HG02970 (cell line): ENCODE results near the gene RNF207.
"Not testable (repeated sequence)": the region's sequence is repeated elsewhere in the genome, so short reads cannot be mapped to it uniquely, and the experiment has no call there.

Experiments used
- ATAC-seq: cut with Tn5 transposase; IDR thresholded peaks from one replicate; pipeline ENCODE4 v1.9.1; 2021; ENCODE audit warnings: mild to moderate bottlenecking, moderate library complexity, moderate number of reproducible peaks; ENCODE audit not compliant: unreplicated experiment, low FRiP score

RNF207 gene

DNA sequence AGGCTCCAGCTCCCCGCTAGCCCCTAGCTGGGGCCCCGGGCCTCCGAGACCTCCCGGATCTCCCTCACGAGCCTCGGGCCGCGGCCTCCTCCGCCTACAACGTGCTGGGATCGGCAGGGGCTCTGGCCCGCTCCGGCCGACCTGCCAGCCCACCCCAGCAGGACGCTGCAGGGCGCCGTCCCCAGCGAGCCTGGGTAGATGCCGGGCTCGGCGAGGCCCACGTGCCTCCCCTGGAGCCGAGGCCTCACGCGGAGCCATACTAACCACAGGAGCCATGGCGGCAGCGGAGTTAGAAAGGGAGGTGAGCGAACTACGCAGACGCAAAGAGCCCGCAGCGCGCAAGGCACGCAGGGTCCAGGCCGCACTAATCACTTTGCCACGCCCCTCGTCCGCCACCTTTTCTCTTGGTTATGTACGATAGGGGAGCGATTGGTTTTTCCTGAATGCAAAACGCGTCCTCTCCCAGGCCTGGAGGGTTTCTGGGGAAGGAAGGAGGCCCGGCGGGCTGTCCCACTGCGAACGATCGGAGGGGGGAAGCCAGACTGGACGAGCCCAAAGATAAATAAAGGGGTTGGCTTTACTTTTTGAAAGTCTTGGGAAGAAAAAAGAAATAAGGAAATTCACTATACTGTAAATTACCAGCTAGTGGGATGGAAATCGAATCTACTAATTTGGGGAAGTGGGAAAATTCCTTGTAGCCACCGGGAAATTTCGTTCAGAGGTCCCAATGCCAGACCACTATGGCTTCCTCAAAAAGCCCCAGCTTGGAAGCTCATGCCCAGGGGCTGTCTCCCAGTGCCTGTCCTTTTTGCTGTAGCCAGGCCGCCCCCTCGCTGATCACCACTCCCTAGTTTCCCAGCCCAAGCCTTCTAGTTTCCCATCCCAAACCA lies 6.4 kb upstream of the RNF207 start, which contains the start of gene RPL22:
Gene RPL22 (minus strand): TSS at position 298 of the 890 bp plus-strand sequence. CDS start 22 bp downstream, at position 276.
- peak; percentile 96 for ATAC-seq

DNA sequence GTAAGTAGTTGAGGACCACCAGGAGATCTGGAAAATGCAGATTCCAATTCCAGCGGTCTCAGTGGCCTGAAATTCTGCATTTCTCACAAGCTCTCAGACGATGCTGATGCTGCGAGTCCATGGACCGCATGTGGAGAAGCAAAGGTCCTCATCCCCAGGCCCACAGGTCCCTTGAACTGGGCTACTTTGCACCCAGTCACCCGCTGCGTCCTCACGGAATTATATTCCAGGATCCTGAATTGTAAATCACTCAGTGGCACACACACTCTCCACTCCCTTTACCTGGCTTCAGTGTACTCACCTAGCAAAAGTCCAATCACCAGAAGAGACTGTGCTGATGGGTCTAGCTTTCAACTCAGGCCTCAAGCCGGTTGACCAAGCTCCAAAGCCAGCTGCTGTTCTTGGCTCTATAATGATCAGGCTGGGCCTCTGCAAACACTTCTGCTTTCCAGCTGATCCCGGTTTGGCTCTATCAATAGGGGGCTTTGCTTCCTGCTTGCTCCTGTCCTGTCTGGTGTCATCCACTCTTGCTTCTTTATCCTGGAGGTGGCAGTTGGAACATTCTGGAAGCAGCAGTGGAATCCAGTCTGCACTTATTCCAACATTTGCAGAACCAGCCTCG lies 5.6 kb upstream of the RNF207 start:
- ATAC-seq = no peak

- ATAC-seq = no peak
Measured at GRCh38 chr1:6202256-6202655, 3.7 kb upstream of the RNF207 start.

GRCh38 chr1:6206520-6206855 lies 569 bp downstream of the RNF207 start:
- ATAC-seq = no peak

DNA sequence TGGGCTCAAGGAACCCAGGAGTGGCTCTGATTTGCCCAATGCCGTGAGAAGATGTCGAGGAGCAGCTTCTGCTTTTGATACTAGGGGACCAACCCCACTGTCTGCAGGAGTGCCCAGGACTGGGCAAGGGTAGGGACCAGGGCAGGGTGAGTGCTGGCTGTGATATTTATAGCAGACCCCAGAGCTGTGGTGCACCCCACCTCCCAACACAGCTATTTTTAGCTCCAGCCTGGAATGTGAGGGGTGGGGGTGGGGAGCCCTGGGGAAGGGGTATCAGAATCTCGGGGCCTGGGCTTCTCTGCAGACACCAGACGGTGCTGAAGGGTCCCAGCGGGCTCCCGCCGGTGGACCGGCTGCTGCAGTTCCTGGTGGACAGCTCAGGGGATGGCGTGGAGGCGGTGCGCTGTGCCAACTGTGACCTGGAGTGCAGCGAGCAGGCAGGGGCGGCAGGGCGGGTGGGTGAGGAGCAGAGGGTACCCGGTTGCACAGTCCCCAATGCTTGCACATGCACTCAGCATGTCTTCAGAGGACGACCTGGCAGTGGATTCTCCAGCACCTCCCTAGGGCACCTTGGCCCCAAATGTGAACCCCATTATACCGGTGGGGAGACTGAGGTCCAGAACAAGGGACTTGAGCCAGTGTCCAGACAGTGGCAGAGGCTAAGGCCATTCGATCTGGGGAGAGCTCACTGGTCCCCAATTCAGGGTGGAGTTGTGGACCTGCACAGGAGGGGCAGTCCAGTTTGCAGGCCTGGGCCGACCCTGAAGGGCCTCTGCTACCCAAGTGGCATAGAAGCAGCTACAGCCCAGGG lies 1.4 kb downstream of the RNF207 start:
- ATAC-seq = no peak

GRCh38 chr1:6207921-6208320 lies 2.0 kb downstream of the RNF207 start:
- no peak for ATAC-seq

DNA sequence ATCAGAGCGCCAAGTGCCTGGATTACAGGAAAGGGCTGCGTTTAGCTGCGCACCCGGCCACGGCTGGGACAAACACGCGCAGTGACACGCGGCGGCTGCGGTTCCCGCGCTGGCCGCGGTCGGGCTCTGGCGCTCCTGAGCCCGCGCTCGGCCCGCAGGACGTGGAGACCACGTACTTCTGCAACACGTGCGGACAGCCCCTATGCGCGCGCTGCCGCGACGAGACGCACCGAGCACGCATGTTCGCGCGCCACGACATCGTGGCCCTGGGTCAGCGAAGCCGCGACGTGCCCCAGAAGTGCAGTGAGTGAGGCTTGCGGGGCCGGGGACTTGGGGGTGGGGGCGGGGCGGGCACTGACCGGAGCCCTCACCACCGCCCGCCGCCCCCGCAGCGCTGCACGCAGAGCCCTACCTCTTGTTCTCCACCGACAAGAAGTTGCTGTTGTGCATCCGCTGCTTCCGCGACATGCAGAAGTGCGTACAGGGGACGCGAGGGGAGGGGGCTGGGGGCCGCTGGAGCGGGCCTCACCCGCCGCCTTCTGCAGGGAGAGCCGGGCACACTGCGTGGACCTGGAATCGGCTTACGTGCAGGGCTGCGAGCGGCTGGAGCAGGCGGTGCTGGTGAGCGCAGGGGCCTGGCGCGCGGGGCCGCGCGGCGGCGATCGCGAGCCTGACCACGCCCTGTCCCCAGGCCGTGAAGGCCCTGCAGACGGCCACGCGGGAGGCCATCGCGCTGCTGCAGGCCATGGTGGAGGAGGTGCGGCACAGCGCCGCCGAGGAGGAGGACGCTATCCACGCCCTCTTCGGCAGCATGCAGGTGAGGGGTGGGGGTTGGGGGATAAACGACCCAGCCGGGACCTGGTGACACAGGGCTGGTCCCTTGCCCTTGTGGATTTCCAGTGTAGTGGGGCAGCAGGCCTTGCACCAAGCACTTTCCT lies 3.1 kb downstream of the RNF207 start:
- ATAC-seq = no peak

- ATAC-seq = no peak
Measured at GRCh38 chr1:6209661-6210580, 4.0 kb downstream of the RNF207 start.

GRCh38 chr1:6210591-6211355 lies 4.9 kb downstream of the RNF207 start:
- ATAC-seq = no peak

DNA sequence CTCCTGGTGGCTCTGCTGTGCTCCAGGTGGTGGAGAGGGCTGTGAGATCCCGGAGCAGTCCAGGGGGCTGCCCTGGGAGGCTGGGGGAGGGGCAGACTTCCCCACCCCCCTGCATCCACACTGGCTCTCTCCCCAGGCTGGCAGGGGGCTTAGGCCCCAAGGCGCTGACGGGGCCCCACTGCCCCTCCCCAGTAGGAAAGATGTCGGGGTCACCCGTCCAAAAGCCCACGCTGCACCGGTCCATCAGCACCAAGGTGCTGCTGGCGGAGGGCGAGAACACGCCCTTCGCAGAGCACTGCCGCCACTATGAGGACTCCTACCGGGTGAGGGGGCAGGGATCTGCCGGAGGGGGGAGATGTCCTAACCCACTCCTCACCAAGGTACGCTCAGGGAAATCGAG lies 5.8 kb downstream of the RNF207 start:
- ATAC-seq = no peak

DNA sequence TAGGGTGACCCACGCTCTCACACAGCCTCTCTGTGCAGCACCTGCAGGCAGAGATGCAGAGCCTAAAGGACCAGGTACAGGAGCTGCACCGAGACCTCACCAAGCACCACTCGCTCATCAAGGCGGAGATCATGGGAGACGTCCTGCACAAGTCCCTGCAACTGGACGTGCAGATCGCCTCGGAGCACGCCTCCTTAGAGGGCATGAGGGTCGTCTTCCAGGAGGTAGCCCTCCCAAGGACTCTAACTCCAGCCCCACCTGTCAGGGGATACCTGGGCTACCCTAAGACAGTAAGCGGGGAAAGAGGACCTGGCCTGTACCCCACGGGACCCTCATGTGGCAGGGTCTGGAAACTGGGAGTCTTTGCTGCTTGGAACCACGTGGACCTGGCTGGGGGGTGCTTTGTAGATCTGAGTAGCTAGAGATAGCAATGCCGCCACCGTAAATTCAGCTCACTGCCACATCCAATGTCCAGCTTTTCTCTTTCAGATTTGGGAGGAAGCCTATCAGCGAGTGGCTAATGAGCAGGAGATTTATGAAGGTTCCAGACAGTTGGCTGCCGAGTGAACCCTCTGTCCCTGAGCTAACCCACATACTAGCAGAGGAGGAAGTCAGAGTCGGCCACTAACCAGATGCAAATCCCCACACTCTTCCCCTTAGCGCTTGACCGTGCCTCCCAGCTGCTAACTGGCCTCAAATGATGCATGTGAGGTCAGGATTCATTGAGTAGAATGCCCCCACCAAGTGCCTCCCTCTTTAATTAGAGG lies 6.5 kb downstream of the RNF207 start:
- ATAC-seq = no peak

DNA sequence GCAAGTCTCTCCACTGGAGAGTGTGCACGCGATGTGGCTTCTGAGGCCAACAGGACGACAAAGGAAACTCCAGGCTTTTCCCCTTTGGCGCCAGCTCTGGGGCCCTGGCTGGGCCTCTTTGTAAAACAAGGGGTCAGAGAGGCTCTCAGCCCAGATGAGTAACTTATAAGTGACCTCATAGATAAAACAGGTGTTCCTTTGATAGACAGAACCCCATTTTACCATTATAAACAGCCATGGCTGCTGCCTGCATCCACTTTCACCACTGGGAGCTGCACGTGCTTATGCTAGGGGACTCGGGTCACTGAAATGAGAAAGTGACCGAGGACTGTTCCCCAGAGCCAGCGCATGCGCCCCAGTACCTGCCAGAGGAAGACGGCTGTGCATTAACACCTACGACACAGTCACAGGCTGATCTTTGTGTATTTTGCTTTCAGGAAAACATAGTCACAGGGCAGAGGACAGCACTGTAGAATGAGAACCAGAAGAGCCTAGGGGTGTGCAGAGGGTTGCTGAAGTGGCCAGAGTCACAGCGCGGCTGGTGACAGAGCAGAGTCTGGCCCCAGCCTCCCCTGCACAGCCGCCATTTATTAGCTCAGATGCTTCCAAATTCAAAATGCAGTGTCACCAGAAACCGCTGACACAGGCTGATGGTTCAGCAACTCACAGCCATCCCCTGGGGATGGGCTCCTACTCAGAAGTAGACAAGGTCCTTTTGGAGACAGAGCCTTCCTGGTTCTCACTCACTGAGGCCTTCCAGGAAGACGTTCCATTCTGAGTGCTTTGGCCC lies 12.7 kb downstream of the RNF207 start:
- ATAC-seq = no peak

DNA sequence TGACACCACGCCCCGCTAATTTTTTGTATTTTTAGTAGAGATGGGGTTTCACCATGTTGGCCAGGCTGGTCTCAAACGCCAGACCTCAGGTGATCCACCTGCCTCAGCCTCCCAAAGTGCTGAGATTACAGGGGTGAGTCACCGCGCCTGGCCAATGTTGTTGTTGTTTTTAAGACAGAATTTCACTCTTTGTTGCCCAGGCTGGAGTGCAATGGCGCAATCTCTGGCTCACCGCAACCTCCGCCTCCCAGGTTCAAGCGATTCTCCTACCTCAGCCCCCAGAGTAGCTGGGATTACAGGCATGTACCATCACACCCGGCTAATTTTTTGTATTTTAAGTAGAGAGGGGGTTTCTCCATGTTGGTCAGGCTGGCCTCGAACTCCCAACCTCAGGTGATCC lies 13.7 kb downstream of the RNF207 start:
- not testable (repeated sequence) for ATAC-seq

DNA sequence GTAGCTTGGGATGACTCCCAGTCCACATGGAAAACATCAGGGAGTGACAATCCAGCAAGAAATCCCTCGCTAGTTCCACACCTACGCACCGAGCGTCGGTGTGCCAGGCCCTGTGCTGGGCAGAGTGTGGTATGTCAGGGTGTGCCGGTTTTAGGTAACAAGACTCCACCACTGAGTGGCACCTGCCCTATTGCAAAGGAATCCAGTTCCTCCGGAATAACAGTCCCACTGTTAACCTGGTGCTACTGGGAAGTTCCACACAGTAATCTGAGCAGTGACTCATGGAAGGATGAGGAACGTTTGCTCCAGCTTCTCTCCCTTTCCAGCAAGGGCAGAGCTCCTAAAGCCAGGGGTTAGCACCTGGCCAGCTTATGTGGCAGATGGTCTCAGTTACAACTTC lies 14.3 kb downstream of the RNF207 start:
- ATAC-seq = no peak

GRCh38 chr1:6221210-6221784 lies 15.4 kb downstream of the RNF207 start:
- ATAC-seq = no peak

DNA sequence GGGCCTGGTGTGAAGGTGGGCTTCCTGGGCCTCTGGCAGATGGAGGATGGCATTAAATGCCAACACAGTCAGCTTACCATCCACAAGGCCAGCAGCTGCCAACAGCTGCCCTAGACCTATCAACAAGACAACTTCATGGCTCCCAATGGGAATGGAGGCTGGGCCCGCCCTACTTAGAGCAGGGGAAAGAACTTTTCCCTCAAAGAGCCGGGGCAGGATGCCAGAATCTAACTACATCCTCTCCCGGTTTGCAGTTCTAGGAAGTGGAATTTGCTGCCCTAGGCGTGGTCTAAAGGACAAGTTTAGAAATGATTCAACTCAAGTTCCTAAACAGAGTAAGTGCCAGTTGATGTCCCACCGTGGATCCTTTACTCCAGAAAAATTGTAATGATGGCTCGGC lies 16.7 kb downstream of the RNF207 start:
- ATAC-seq = no peak
